Measurements from ENCODE around the gene IL22RA1. TPM values are rescaled to one million over a fixed set of nuclear protein-coding genes. Genes with fewer than 3 reads are reported as not detected.

IL22RA1 gene
- total and polyA plus RNA-seq, 9 of the 15 experiments (the other 6 are each of a cell fraction or from before 2014, with no cell fraction given): not detected

GRCh38 chr1:24070821-24071393, 72.0 kb downstream of the IL22RA1 start (continued):
- TF ChIP-seq ZNF324 (CRISPR knock-in tag; IDR thresholded peaks at IDR 0.05) (no peak), ZNF696 (CRISPR knock-in tag; conservative IDR thresholded peaks at IDR 0.05) (no peak), TOE1 (IDR thresholded peaks at IDR 0.05; ENCODE audit: borderline replicate concordance) (no peak), TOE1 (CRISPR knock-in tag; IDR thresholded peaks at IDR 0.05; ENCODE audit: borderline replicate concordance, low read depth) (no peak), RBM15 (IDR thresholded peaks at IDR 0.05; ENCODE audit: insufficient read depth, low read length) (no peak), ZC3H11A (IDR thresholded peaks at IDR 0.05; ENCODE audit: low read depth, low read length) (no peak), ZNF431 (CRISPR knock-in tag; IDR thresholded peaks at IDR 0.05) (no peak), SLC30A9 (CRISPR knock-in tag; IDR thresholded peaks at IDR 0.05) (no peak), FOXJ2 (tag; IDR thresholded peaks at IDR 0.05) (no peak), JUNB (CRISPR knock-in tag; conservative IDR thresholded peaks at IDR 0.05) (no peak), MXD1 (CRISPR knock-in tag; IDR thresholded peaks at IDR 0.05; ENCODE audit: borderline replicate concordance, poor library complexity, severe bottlenecking) (no peak), ZNF143 (CRISPR knock-in tag; IDR thresholded peaks at IDR 0.05) (no peak), POU5F1 (IDR thresholded peaks at IDR 0.05; ENCODE audit: borderline replicate concordance, low read depth, low read length, partially characterized antibody) (no peak), PRMT5 (CRISPR knock-in tag; IDR thresholded peaks at IDR 0.05) (no peak), SOX6 (IDR thresholded peaks at IDR 0.05) (peak; percentile 34; the same call in 1 of the 2 replicates), TEAD2 (tag; IDR thresholded peaks at IDR 0.05) (no peak), KDM2B (CRISPR knock-in tag; IDR thresholded peaks at IDR 0.05) (no peak), TFAM (CRISPR knock-in tag; conservative IDR thresholded peaks at IDR 0.05) (no peak), DIDO1 (tag; IDR thresholded peaks at IDR 0.05; ENCODE audit: low read depth) (no peak), HDAC2 (IDR thresholded peaks at IDR 0.05) (peak; percentile 31; the same call in 1 of the 2 replicates), MECOM (CRISPR knock-in tag; IDR thresholded peaks at IDR 0.05) (no peak), NR2F6 (CRISPR knock-in tag; IDR thresholded peaks at IDR 0.05) (no peak), MAZ (CRISPR knock-in tag; conservative IDR thresholded peaks at IDR 0.05 in 1 of 2, IDR thresholded peaks at IDR 0.05 in 1 of 2) (peak in 1 of 2 experiments; percentile 60; a peak in 2 of 4 replicates), ESRRA (IDR thresholded peaks at IDR 0.05; ENCODE audit: borderline replicate concordance, low read depth) (0 out of 2 replicates have a peak, but pooled peaks have one; percentile 15), SMARCA5 (IDR thresholded peaks at IDR 0.05) (no peak), STAT5B (CRISPR knock-in tag; IDR thresholded peaks at IDR 0.05) (no peak), PYGO2 (tag; IDR thresholded peaks at IDR 0.05) (no peak)
- TF ChIP-seq, protein P1, sequence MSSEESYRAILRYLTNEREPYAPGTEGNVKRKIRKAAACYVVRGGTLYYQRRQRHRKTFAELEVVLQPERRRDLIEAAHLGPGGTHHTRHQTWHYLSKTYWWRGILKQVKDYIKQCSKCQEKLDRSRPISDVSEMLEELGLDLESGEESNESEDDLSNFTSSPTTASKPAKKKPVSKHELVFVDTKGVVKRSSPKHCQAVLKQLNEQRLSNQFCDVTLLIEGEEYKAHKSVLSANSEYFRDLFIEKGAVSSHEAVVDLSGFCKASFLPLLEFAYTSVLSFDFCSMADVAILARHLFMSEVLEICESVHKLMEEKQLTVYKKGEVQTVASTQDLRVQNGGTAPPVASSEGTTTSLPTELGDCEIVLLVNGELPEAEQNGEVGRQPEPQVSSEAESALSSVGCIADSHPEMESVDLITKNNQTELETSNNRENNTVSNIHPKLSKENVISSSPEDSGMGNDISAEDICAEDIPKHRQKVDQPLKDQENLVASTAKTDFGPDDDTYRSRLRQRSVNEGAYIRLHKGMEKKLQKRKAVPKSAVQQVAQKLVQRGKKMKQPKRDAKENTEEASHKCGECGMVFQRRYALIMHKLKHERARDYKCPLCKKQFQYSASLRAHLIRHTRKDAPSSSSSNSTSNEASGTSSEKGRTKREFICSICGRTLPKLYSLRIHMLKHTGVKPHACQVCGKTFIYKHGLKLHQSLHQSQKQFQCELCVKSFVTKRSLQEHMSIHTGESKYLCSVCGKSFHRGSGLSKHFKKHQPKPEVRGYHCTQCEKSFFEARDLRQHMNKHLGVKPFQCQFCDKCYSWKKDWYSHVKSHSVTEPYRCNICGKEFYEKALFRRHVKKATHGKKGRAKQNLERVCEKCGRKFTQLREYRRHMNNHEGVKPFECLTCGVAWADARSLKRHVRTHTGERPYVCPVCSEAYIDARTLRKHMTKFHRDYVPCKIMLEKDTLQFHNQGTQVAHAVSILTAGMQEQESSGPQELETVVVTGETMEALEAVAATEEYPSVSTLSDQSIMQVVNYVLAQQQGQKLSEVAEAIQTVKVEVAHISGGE (CRISPR knock-in tag; IDR thresholded peaks at IDR 0.05): peak in 1 of 3 experiments; percentile 61; a peak in 2 of 6 replicates

All from K562 (cell line).